Calu3 (cell line): ENCODE data around the gene TRPM8. TPM values are rescaled to one million over a fixed set of nuclear protein-coding genes. Genes with fewer than 3 reads are reported as not detected.

Source experiments
- BruUV-seq: library from RNA; stranded (reverse); fragments of 400-500 nt; replicated peaks from 2 replicates; lab custom pipeline; 2021; lab: Mats Ljungman, UMichigan
- CTCF ChIA-PET: fragments of 300-600 bp; sonication (Branson Sonifier 250); formaldehyde crosslinking; loops from one replicate; lab custom pipeline; 2022; ENCODE audit warnings: antibody characterized with exemption; lab: Charles Lee
- DNase-seq: peaks from one replicate; pipeline ENCODE4 v3.0.0; 2022
- H3K27ac Mint-ChIP-seq: one replicate; pipeline ENCODE4 v1.8.0; 2022; ENCODE audit warnings: mixed read lengths; ENCODE audit not compliant: unreplicated experiment
- H3K27me3 Mint-ChIP-seq: one replicate; pipeline ENCODE4 v1.8.0; 2022; ENCODE audit warnings: mixed read lengths; ENCODE audit not compliant: unreplicated experiment
- H3K36me3 Mint-ChIP-seq: one replicate; pipeline ENCODE4 v1.8.0; 2022; ENCODE audit warnings: mild to moderate bottlenecking, moderate library complexity, mixed read lengths; ENCODE audit not compliant: insufficient read depth, unreplicated experiment
- H3K4me1 Mint-ChIP-seq: one replicate; pipeline ENCODE4 v1.8.0; 2022; ENCODE audit warnings: mild to moderate bottlenecking, low read depth, mixed read lengths; ENCODE audit not compliant: unreplicated experiment
- H3K4me3 Mint-ChIP-seq: one replicate; pipeline ENCODE4 v1.8.0; 2022; ENCODE audit warnings: mild to moderate bottlenecking, low read depth, moderate library complexity, mixed read lengths; ENCODE audit not compliant: unreplicated experiment
- H3K9me3 Mint-ChIP-seq: one replicate; pipeline ENCODE4 v1.8.0; 2022; ENCODE audit warnings: low read depth, mixed read lengths; ENCODE audit not compliant: unreplicated experiment
- CTCF ChIP-seq: fragments of 200-600 bp; IDR thresholded peaks from one replicate; pipeline ENCODE4 v1.8.0; 2022; ENCODE audit warnings: antibody characterized with exemption; ENCODE audit not compliant: unreplicated experiment
- intact Hi-C: fragments of 100-400 bp; cut with micrococcal nuclease; formaldehyde crosslinking; loops from one replicate; pipeline ENCODE4 v1.10.0; 2022; ENCODE audit not compliant: unreplicated experiment
- total RNA-seq: library from RNA; stranded (reverse); gene quantifications from 2 replicates; pipeline ENCODE4 v1.2.3, GENCODE V29; 2022

The TRPM8 gene
- total RNA-seq, 1 experiment from 2014 or later, result 1.1 TPM

- Mint-ChIP-seq H3K4me1 (peaks cover 16% of the 10 kb centered on the region), H3K9me3 (peaks cover 2% of the 10 kb centered on the region), H3K4me3 (no peak overlapping the region), H3K27ac (no peak overlapping the region), H3K36me3 (peaks cover 12% of the 10 kb centered on the region), H3K27me3 (no peaks in the 10 kb centered on the region)
- CTCF ChIA-PET, result no interaction called here
- intact Hi-C loops, result no loop called here
- TF ChIP-seq CTCF, result no peak
- no TSS peak for BruUV-seq
- DNase-seq, result no peak
Measured at GRCh38 chr2:233942731-233943130, 25.6 kb downstream of the TRPM8 start.

GRCh38 chr2:233944269-233944668 lies 27.1 kb downstream of the TRPM8 start:
- no TSS peak for BruUV-seq
- no peak for TF ChIP-seq CTCF
- Mint-ChIP-seq H3K27me3 (no peaks in the 10 kb centered on the region), H3K9me3 (peaks cover 2% of the 10 kb centered on the region), H3K36me3 (peaks cover 12% of the 10 kb centered on the region), H3K4me3 (no peak overlapping the region), H3K27ac (no peak overlapping the region), H3K4me1 (peaks cover 16% of the 10 kb centered on the region)
- CTCF ChIA-PET, result no interaction called here
- no peak for DNase-seq
- intact Hi-C loops, result no loop called here

GRCh38 chr2:233944722-233945121 lies 27.5 kb downstream of the TRPM8 start:
- H3K27me3 Mint-ChIP-seq, result no peaks in the 10 kb centered on the region
- H3K36me3 Mint-ChIP-seq, result peaks cover 12% of the 10 kb centered on the region
- CTCF ChIA-PET, result no interaction called here
- peaks cover 2% of the 10 kb centered on the region for H3K9me3 Mint-ChIP-seq
- intact Hi-C loops, result no loop called here
- BruUV-seq, result no TSS peak
- no peak for DNase-seq
- no peak overlapping the region for H3K27ac Mint-ChIP-seq
- no peak overlapping the region for H3K4me3 Mint-ChIP-seq
- TF ChIP-seq CTCF, result no peak
- peaks cover 16% of the 10 kb centered on the region for H3K4me1 Mint-ChIP-seq

GRCh38 chr2:233945146-233945545 lies 28.0 kb downstream of the TRPM8 start:
- H3K36me3 Mint-ChIP-seq, result peaks cover 12% of the 10 kb centered on the region
- H3K27me3 Mint-ChIP-seq, result no peaks in the 10 kb centered on the region

More at GRCh38 chr2:233945146-233945545, 28.0 kb downstream of the TRPM8 start:
- BruUV-seq, result no TSS peak
- TF ChIP-seq CTCF, result no peak
- Mint-ChIP-seq H3K9me3 (peaks cover 2% of the 10 kb centered on the region), H3K4me1 (peaks cover 16% of the 10 kb centered on the region), H3K4me3 (no peak overlapping the region), H3K27ac (no peak overlapping the region)
- CTCF ChIA-PET, result no interaction called here
- intact Hi-C loops, result no loop called here
- no peak for DNase-seq
